ENCODE results near the gene TUBB. TPM values are rescaled to one million over a fixed set of nuclear protein-coding genes. Genes with fewer than 3 reads are reported as not detected.

Gene TUBB
- total and polyA plus RNA-seq, 9 of the 15 experiments (the other 6 are each of a cell fraction or from before 2014, with no cell fraction given), result 971 to 2,870 (median 1,478) TPM

DNA sequence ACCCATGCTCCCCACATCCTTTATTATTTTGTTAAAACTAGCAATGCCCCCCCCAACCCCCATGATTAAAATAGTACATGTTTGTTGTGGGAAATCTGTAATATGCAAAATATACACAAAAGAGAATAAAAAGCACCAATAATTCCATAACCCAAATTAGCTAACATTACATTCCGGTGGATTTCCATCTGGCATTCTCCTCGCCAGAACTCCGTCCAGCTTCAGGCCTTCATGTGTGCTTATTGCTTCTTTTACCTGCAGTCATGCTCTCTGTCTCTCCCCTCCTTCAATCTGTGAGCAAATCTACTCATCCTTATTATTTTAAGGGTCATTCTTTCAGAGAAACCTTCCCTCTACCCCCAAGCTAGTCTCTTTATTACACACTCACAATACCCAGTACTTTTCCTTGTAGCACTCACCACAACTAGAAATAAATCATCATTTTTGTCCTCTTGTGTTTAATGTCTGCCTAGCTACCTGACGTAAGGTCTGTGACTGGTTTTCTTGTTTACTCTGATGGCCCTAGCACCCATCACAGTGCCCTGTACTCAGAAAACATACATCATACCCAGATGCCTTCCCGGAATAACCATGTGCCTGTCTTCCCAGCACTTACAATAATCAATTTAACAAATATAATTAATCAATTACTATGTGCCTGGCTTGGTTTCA lies 49.8 kb downstream of the TUBB start:
- Histone ChIP-seq H3K79me2 (ENCODE audit: control insufficient read depth, insufficient read depth, low read length) (no peaks in the 10 kb centered on the region), H3K9me1 (ENCODE audit: control insufficient read depth, insufficient read depth, low read length) (no peaks in the 10 kb centered on the region), H3K27me3 (ENCODE audit: control insufficient read depth in 2 of 2, insufficient read depth in 2 of 2, low read length in 2 of 2) (no peaks in the 10 kb centered on the region; a peak in 1 of 5 replicates), H3K4me3 (no peak overlapping the region; the same call in 1 of the 2 replicates), H4K20me1 (replicated peaks; ENCODE audit: control insufficient read depth, insufficient read depth, low read length) (no peaks in the 10 kb centered on the region), H2AFZ (ENCODE audit: low read depth, low read length) (peak overlapping the region; percentile 89), H3K9ac (ENCODE audit: insufficient read depth in 1 of 2, low read depth in 2 of 2, low read length in 2 of 2) (peak overlapping the region in 1 of 2 experiments; percentile 71; a peak in 3 of 4 replicates), H3K9me3 (replicated peaks; ENCODE audit: control insufficient read depth, insufficient read depth, low read depth, low read length) (no peaks in the 10 kb centered on the region), H3K27ac (ENCODE audit: extremely low read depth, low read depth, low read length) (peak overlapping the region; percentile 92), H3K36me3 (ENCODE audit: control insufficient read depth, insufficient read depth, low read length) (no peaks in the 10 kb centered on the region), H3K4me2 (ENCODE audit: insufficient read depth, low read length) (peak overlapping the region; percentile 82; the same call in 1 of the 2 replicates), H3K4me1 (replicated peaks in 1 of 2; ENCODE audit: control insufficient read depth in 2 of 2, insufficient read depth in 2 of 2, low read length in 2 of 2) (peaks cover 36 to 48% of the 10 kb centered on the region in 2 experiments)
- BruUV-seq (replicated peaks), result no TSS peak
- ChIA-PET POLR2A (interaction anchor here (0.8 to 3.3 kb wide), 14 partner anchors 10 to 305 kb away, joined by 3 to 19 read pairs (median 3); partner anchors contain the start of gene IER3), CTCF (ENCODE audit: low intra/inter-chr PET ratio) (no interaction called here)
- ATAC-seq, result no peak
- FAIRE-seq, result no peak
- intact Hi-C loops (cut with micrococcal nuclease), result loop anchor here (5.0 kb wide), 1 partner anchor 42 kb away; no protein-coding TSS in a partner anchor
- DNase-seq (ENCODE audit: extremely low read depth in 1 of 4, low spot score in 3 of 4), result no peak
- 38% methylated on average over 5 of the region's 5 CpGs for WGBS (ENCODE audit: insufficient coverage, low coverage, missing lambda C conversion rate)
- in situ Hi-C loops (cut with MboI), result no loop called here
- 0 out of 2 replicates have a peak, but pooled peaks have one; percentile 1 for TF ChIP-seq ZNF766 (CRISPR knock-in tag; conservative IDR thresholded peaks at IDR 0.05)
- TF ChIP-seq, protein P1, sequence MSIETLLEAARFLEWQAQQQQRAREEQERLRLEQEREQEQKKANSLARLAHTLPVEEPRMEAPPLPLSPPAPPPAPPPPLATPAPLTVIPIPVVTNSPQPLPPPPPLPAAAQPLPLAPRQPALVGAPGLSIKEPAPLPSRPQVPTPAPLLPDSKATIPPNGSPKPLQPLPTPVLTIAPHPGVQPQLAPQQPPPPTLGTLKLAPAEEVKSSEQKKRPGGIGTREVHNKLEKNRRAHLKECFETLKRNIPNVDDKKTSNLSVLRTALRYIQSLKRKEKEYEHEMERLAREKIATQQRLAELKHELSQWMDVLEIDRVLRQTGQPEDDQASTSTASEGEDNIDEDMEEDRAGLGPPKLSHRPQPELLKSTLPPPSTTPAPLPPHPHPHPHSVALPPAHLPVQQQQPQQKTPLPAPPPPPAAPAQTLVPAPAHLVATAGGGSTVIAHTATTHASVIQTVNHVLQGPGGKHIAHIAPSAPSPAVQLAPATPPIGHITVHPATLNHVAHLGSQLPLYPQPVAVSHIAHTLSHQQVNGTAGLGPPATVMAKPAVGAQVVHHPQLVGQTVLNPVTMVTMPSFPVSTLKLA (conservative IDR thresholded peaks at IDR 0.05), result no peak; a peak in 1 of 4 replicates
- TF ChIP-seq, protein P2, sequence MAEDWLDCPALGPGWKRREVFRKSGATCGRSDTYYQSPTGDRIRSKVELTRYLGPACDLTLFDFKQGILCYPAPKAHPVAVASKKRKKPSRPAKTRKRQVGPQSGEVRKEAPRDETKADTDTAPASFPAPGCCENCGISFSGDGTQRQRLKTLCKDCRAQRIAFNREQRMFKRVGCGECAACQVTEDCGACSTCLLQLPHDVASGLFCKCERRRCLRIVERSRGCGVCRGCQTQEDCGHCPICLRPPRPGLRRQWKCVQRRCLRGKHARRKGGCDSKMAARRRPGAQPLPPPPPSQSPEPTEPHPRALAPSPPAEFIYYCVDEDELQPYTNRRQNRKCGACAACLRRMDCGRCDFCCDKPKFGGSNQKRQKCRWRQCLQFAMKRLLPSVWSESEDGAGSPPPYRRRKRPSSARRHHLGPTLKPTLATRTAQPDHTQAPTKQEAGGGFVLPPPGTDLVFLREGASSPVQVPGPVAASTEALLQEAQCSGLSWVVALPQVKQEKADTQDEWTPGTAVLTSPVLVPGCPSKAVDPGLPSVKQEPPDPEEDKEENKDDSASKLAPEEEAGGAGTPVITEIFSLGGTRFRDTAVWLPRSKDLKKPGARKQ (CRISPR knock-in tag; IDR thresholded peaks at IDR 0.05), result no peak
- TF ChIP-seq ZNF239 (CRISPR knock-in tag; IDR thresholded peaks at IDR 0.05), result no peak
- no peak for TF ChIP-seq ZNF282 (CRISPR knock-in tag; IDR thresholded peaks at IDR 0.05)
- TF ChIP-seq, protein P3, sequence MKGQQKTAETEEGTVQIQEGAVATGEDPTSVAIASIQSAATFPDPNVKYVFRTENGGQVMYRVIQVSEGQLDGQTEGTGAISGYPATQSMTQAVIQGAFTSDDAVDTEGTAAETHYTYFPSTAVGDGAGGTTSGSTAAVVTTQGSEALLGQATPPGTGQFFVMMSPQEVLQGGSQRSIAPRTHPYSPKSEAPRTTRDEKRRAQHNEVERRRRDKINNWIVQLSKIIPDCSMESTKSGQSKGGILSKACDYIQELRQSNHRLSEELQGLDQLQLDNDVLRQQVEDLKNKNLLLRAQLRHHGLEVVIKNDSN (CRISPR knock-in tag; IDR thresholded peaks at IDR 0.05), result no peak
- no peak for TF ChIP-seq JUNB (CRISPR knock-in tag; conservative IDR thresholded peaks at IDR 0.05)
- no peak for TF ChIP-seq MCM3 (IDR thresholded peaks at IDR 0.05)
- TF ChIP-seq, protein P4, sequence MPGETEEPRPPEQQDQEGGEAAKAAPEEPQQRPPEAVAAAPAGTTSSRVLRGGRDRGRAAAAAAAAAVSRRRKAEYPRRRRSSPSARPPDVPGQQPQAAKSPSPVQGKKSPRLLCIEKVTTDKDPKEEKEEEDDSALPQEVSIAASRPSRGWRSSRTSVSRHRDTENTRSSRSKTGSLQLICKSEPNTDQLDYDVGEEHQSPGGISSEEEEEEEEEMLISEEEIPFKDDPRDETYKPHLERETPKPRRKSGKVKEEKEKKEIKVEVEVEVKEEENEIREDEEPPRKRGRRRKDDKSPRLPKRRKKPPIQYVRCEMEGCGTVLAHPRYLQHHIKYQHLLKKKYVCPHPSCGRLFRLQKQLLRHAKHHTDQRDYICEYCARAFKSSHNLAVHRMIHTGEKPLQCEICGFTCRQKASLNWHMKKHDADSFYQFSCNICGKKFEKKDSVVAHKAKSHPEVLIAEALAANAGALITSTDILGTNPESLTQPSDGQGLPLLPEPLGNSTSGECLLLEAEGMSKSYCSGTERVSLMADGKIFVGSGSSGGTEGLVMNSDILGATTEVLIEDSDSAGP (CRISPR knock-in tag; IDR thresholded peaks at IDR 0.05), result no peak
- TF ChIP-seq SPI1 (IDR thresholded peaks at IDR 0.05; ENCODE audit: borderline replicate concordance, low read depth, low read length), result no peak
- TF ChIP-seq TBP (optimal IDR thresholded peaks at IDR 0.05; ENCODE audit: low read depth, low read length), result no peak
- 0 out of 2 replicates have a peak, but pooled peaks have one; percentile 3 for TF ChIP-seq ZNF444 (CRISPR knock-in tag; IDR thresholded peaks at IDR 0.05)

Measured in K562 (cell line).